Measurements from ENCODE around the gene HSPA6. TPM values are rescaled to one million over a fixed set of nuclear protein-coding genes. Genes with fewer than 3 reads are reported as not detected.

Gene HSPA6
- total and polyA plus RNA-seq, 12 donors, result 0.61 to 12.8 (median 3.7) TPM

DNA sequence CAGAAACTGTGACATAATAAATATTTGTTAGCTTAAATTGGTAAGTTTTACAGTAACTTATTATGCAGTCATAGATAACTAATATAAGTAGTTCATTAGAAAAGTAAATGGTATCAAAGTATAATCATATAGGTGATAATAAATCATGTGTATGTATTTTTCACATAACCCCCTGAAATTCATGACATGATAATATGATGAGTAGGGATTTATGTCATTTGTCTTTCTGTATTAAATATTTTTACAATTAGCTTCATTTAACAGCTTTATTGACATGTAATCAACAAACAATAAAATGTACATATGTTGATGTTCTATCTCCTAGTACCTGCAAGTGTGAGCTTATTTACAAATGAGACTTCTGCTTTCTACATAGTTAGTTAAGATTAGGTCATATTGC lies 28.9 kb upstream of the HSPA6 start:
- no peak for DNase-seq
- H3K4me1 ChIP-seq (replicated peaks in 1 of 2), result no peaks in the 10 kb centered on the region
- intact Hi-C loops (cut with DNase I), result no loop called here
- H3K36me3 ChIP-seq (replicated peaks in 1 of 2), result no peaks in the 10 kb centered on the region
- H3K27ac ChIP-seq, result no peak overlapping the region
- H3K4me3 ChIP-seq, result no peak overlapping the region
- TF ChIP-seq, protein P1, sequence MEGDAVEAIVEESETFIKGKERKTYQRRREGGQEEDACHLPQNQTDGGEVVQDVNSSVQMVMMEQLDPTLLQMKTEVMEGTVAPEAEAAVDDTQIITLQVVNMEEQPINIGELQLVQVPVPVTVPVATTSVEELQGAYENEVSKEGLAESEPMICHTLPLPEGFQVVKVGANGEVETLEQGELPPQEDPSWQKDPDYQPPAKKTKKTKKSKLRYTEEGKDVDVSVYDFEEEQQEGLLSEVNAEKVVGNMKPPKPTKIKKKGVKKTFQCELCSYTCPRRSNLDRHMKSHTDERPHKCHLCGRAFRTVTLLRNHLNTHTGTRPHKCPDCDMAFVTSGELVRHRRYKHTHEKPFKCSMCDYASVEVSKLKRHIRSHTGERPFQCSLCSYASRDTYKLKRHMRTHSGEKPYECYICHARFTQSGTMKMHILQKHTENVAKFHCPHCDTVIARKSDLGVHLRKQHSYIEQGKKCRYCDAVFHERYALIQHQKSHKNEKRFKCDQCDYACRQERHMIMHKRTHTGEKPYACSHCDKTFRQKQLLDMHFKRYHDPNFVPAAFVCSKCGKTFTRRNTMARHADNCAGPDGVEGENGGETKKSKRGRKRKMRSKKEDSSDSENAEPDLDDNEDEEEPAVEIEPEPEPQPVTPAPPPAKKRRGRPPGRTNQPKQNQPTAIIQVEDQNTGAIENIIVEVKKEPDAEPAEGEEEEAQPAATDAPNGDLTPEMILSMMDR (IDR thresholded peaks at IDR 0.05), result no peak
- TF ChIP-seq POLR2A (IDR thresholded peaks at IDR 0.05), result no peak
- H3K27me3 ChIP-seq, result peaks cover 21% of the 10 kb centered on the region
- H3K9me3 ChIP-seq (replicated peaks in 1 of 3), result no peaks in the 10 kb centered on the region

DNA sequence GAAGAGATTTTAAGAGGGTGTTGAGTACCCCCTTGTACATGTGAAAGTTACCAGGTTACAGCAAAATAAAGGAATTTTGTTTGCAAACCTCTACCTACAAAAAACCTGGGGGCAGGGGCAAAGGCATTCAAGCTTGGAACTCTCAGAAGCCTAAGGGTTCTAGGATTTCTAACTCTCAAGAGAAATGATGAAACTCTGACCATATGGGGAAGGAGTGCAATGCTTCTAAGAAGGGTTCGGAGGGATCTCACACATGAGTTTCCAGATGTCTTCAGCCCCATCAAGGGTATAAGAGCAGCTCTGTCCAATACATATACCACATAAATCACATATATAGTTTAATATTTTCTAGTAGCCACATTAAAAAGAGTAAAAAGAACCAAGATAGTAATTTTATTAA lies 26.4 kb upstream of the HSPA6 start:
- 68 to 93% (median 79%) methylated on average over 1 of the region's 1 CpG for WGBS, 4 donors
- no peak for DNase-seq
- no peaks in the 10 kb centered on the region for H3K36me3 ChIP-seq (replicated peaks in 1 of 2)
- TF ChIP-seq POLR2A (IDR thresholded peaks at IDR 0.05), result no peak
- TF ChIP-seq, protein P1 (IDR thresholded peaks at IDR 0.05), result no peak
- H3K4me3 ChIP-seq, result no peak overlapping the region
- intact Hi-C loops (cut with DNase I), result no loop called here
- no peaks in the 10 kb centered on the region for H3K9me3 ChIP-seq (replicated peaks in 1 of 3)
- peaks cover 15% of the 10 kb centered on the region for H3K27me3 ChIP-seq
- no peak overlapping the region for H3K27ac ChIP-seq
- no peaks in the 10 kb centered on the region for H3K4me1 ChIP-seq (replicated peaks in 1 of 2)

DNA sequence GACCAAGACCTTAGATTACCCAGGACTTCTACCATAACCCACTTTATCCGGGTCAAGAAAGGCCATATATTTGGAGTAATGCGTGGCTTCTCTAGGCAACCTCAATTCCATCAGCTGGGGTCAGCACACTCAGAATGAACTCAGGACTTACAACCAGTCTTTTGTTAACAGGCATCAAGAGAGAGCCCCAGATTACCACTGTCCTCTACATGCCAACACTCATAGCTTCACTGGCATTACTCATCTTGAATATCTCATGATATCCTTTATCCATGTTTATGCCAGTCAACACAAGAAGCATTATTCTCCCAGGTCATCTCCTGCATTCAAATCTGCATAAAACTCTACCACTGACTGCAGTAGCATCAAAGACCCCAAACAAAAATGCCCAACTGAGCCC lies 25.7 kb upstream of the HSPA6 start:
- TF ChIP-seq POLR2A (IDR thresholded peaks at IDR 0.05), result no peak
- TF ChIP-seq, protein P1 (IDR thresholded peaks at IDR 0.05), result no peak
- 79 to 94% (median 91%) methylated on average over 2 of the region's 2 CpGs for WGBS, 4 donors
- DNase-seq, result no peak
- Histone ChIP-seq H3K4me1 (replicated peaks in 1 of 2) (no peaks in the 10 kb centered on the region), H3K36me3 (replicated peaks in 1 of 2) (no peaks in the 10 kb centered on the region), H3K27me3 (peaks cover 8% of the 10 kb centered on the region), H3K4me3 (no peak overlapping the region), H3K27ac (peak overlapping the region in 2 of 5 donors; percentile 34 to 68), H3K9me3 (replicated peaks in 1 of 3) (no peaks in the 10 kb centered on the region)
- intact Hi-C loops (cut with DNase I), result no loop called here

DNA sequence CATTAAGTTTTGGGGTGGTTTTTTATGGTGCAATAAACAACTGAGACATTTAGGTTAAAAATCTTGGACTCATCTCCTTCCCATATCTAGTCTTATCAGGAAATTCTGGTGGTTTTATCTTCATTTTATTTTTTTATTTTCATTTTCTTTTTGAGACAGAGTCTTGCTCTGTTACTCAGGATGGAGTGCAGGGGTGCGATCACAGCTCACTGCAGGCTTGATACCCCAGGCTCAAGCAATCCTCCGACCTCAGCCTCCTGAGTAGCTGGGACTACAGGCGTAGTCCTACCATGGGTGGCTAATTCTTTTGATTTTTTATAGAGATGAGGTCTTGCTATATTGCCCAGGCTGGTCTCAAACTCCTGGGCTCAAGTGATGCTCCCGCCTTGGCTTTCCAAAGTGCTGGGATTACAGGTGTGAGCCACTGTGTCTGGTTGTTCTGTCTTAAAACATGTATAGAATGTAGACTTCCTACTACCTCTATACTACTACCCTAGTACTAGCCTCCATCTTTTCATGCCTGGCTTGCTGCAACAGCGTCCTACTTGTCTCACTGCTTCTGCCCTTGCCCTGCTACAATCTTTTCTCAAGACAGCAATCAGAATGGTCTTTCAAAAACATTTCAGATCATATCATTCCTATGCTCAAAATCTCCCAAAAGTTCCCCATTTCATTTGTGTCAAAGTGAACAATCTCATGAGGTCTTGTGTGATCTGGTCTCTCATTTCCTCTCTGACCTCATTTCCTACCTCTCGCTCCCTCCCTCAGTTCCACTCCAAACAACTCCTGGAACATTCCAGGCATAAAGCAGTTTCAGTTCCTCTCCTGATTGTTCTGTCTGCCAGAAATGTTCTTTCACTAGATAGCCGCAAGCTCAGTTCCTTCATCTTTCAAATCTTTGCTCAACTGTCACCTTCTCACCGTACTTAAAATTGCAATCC lies 25.0 kb upstream of the HSPA6 start:
- Histone ChIP-seq H3K4me3 (no peak overlapping the region), H3K9me3 (replicated peaks in 1 of 3) (no peaks in the 10 kb centered on the region), H3K4me1 (replicated peaks in 1 of 2) (no peaks in the 10 kb centered on the region), H3K27ac (peak overlapping the region in 2 of 5 donors; percentile 68 to 76), H3K36me3 (replicated peaks in 1 of 2) (no peaks in the 10 kb centered on the region), H3K27me3 (peaks cover 6% of the 10 kb centered on the region)
- 66 to 73% (median 70%) methylated on average over 8 of the region's 8 CpGs for WGBS, 4 donors
- no peak for TF ChIP-seq POLR2A (IDR thresholded peaks at IDR 0.05)
- TF ChIP-seq, protein P1 (IDR thresholded peaks at IDR 0.05), result no peak
- intact Hi-C loops (cut with DNase I), result no loop called here
- DNase-seq, result no peak

Measured in adrenal gland (tissue), 12 donors.